Measurements from ENCODE around the gene FZD10. TPM values are rescaled to one million over a fixed set of nuclear protein-coding genes. Genes with fewer than 3 reads are reported as not detected.

Gene FZD10
- polyA plus RNA-seq, 1 donor: 17.3 TPM

GRCh38 chr12:130154276-130155070 lies 7.8 kb upstream of the FZD10 start:
- no peak for DNase-seq (ENCODE audit: low read depth)

- no peak for DNase-seq (ENCODE audit: low read depth)
Observed at GRCh38 chr12:130155416-130156073, 6.7 kb upstream of the FZD10 start.

GRCh38 chr12:130156652-130157275 lies 5.5 kb upstream of the FZD10 start:
- DNase-seq (ENCODE audit: low read depth): no peak

GRCh38 chr12:130157998-130158753 lies 4.1 kb upstream of the FZD10 start:
- DNase-seq (ENCODE audit: low read depth): no peak

GRCh38 chr12:130158754-130159059 lies 3.6 kb upstream of the FZD10 start:
- DNase-seq (ENCODE audit: low read depth): no peak

GRCh38 chr12:130160306-130160705 lies 2.0 kb upstream of the FZD10 start:
- no peak for DNase-seq (ENCODE audit: low read depth)

DNA sequence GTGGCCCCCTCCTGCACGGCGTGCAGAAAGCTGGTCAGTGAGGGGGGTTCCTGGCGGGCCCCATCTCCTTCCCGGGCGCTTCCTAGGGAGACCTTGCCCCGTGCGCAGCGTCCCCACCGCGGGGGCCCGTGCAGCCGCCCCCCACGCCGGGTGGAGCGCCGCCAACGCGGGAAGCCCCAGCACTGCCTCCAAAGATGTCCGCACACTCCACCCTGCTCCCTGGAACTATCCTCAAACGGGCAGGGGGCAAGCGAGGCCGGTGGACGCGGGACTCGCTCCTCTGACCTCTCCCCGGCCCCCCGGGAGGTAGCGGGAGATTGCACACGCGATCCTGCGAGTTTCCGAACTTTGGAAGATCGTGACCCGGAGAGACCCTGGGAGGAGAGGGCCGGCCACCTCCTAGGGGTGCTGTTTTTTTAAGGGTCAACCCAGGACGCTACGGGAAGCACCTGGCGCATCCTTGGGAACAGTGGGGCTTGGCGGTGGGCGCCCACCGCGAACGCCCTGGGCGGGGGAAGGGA lies 1.5 kb upstream of the FZD10 start:
- no peak for DNase-seq (ENCODE audit: low read depth)

DNA sequence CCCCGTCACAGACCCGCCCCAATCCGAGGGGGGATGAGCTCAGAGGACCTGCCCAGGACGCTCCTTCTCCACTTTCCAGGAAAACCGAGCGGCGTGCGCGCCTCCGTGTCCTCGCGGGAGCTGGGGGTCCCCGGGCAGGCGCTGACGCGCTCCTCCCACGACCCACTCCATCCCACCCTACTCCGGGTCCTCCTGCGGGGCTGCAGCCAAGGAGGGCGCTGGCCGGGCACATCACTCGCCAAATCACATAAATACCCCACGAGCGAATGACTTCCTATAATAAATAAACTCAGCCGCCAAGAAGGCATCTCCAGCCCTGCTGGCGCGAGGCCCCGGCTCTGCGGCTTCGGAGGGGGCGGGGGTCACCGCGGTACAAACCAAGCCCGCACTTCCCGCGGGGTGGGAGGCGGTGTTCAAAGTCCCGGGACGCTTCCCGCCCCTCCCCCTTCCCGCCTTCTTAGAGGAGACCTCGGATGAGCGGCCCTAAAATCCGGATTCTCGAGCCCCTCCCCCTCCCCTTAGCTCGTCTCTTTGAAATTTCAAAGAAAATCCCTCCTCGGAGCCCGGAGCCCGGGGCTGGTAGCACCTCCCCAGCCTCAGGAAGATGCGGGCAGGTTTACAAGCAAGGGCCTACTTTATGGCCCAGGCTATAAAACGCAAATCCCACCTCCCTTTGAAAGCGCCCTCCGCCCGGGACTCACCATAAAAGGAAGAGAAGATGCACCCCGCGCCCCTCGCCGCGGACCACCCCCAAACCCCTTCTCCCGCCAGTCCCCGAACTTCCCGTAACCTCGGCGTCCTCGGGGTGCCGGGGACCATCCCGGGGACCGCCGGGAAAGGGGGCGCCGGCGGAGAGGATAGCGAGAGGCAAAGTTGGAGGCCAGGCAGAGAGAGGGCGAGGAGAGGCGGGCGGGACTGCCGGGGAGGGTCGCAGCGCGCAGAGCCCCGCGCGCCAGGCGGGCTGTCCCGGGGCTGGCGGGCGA lies 712 bp upstream of the FZD10 start:
- DNase-seq (ENCODE audit: low read depth): no peak

DNA sequence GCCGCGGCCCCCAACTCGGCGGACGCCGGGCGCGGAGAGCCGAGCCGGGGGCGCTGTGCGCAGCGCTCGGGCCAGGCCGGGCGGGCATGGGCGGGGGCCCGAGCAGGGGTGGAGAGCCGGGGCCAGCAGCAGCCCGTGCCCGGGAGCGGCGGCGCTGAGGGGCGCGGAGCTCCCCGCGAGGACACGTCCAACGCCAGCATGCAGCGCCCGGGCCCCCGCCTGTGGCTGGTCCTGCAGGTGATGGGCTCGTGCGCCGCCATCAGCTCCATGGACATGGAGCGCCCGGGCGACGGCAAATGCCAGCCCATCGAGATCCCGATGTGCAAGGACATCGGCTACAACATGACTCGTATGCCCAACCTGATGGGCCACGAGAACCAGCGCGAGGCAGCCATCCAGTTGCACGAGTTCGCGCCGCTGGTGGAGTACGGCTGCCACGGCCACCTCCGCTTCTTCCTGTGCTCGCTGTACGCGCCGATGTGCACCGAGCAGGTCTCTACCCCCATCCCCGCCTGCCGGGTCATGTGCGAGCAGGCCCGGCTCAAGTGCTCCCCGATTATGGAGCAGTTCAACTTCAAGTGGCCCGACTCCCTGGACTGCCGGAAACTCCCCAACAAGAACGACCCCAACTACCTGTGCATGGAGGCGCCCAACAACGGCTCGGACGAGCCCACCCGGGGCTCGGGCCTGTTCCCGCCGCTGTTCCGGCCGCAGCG lies 639 bp downstream of the FZD10 start:
- DNase-seq (ENCODE audit: low read depth): no peak

- DNase-seq (ENCODE audit: low read depth): no peak
Observed at GRCh38 chr12:130163461-130164215, 1.4 kb downstream of the FZD10 start.

DNA sequence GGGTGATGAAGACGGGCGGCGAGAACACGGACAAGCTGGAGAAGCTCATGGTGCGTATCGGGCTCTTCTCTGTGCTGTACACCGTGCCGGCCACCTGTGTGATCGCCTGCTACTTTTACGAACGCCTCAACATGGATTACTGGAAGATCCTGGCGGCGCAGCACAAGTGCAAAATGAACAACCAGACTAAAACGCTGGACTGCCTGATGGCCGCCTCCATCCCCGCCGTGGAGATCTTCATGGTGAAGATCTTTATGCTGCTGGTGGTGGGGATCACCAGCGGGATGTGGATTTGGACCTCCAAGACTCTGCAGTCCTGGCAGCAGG lies 1.9 kb downstream of the FZD10 start:
- no peak for DNase-seq (ENCODE audit: low read depth)

- DNase-seq (ENCODE audit: low read depth): no peak
Observed at GRCh38 chr12:130164936-130165335, 2.7 kb downstream of the FZD10 start.

- no peak for DNase-seq (ENCODE audit: low read depth)
Observed at GRCh38 chr12:130166306-130166705, 4.0 kb downstream of the FZD10 start.

- DNase-seq (ENCODE audit: low read depth): no peak
Observed at GRCh38 chr12:130167537-130167936, 5.3 kb downstream of the FZD10 start.

DNA sequence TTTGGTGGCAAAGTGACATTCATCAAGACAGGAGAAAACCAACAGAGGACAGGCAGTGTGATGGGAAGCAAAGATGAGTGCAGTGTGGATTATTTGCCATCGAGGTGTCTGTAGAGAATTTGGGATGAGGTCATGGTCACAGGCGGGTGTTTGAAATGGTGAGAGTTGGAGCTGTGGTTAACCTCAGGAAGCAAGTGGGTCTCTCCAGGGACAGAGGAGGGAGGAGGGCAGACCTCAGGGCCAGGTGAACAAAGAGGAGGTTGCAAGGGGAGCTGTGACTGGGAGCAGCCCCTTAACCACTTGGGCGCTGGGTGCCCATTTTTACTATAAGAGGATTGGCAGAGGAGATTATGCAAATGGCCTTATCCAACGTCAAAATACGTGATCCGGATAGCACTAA lies 7.0 kb downstream of the FZD10 start:
- no peak for DNase-seq (ENCODE audit: low read depth)

DNA sequence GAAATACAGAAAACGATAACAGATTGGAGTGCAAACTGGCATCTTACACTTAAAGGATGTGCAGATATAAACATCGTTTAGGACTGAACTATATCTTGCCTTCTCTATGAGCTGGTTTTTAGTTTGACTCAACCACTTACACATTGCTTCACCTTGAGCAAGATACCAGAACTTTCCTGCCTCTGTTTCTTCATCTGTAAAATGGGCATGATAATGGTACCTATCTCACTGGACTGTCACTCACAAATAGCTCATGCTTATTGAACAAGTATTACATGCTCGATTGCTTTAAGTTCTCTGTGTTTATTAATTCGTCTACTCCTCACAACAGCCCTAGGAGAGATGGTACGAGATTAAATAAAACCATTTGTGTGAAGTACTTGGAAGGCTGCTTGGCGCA lies 7.7 kb downstream of the FZD10 start:
- no peak for DNase-seq (ENCODE audit: low read depth)

DNA sequence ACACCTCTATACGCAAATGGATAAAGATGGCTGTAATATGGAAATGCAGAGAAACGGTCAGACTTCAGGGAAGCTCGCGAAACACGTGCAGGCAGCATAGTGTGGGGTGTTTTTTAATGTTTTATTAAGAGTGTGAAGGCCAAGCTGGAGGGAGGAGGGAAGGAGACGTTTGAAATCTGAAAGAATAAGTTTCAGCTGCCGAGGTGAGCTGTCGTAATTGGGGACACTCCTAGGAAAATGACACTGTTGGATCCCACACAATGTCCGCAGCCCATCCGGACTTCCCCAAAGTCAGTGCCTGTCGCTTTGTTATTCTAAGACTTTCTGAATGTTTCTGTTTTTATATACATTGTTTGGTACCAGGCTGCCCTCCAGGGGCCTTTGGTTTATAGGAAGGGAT lies 8.3 kb downstream of the FZD10 start:
- DNase-seq (ENCODE audit: low read depth): no peak

- DNase-seq (ENCODE audit: low read depth): no peak
Observed at GRCh38 chr12:130177635-130178242, 15.5 kb downstream of the FZD10 start.

DNA sequence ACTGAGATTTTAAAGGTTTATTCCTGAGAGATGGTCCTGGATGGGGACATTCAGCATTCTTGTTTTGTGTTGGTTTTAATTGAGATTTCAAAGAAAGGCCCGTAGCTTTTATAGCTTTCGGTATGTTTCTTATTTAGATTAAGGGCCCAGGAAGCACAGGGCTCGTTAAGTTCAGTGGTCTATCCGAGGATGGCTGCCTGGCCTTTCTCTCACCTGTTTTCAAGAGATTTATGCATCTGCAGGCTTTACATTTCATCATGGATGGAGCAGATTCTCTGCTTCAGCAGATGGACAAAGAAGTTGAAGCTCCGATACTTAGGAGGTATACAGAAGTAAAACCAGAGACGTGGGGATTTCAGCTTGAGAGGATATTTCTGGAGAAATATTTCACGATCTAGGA lies 16.0 kb downstream of the FZD10 start:
- no peak for DNase-seq (ENCODE audit: low read depth)

Data from forelimb muscle (tissue), 1 donor.